HG03039 (cell line): ENCODE measurements around the gene TMC5.

Experiments used
- ATAC-seq: cut with Tn5 transposase; IDR thresholded peaks from one replicate; pipeline ENCODE4 v1.9.1; 2021; ENCODE audit warnings: mild to moderate bottlenecking, moderate library complexity; ENCODE audit not compliant: unreplicated experiment

TMC5 gene

DNA sequence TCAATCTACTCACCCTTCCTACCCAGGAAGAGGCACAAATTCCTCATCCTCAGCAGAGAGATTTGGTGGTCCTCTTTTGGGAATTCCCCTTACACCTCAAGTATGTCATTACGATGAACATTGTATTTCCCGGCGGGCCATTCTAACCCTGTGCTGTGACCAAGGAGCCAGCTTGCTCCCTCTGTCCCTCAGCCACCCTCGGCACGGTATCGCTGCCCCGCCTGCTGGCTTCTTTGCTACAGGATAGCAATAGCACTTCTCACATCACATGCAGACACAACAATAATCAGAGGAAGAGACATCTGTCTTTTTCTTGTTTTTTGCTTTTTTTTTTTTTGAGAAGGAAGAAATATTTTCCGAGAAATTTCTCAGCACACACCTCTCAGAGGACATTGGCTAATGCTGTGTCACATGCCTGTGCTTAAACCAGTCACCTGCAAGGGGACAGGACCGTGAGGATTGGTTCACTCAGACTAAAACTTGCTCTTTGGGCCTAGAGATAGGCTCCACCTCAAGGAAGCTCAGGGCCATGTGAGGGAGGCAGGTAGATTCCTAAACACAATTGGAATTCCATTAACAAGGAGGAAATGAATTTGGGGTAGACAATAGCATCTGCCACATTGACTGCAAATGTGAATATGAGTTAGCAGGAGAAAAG lies 41.2 kb downstream of the TMC5 start:
- ATAC-seq, result no peak

DNA sequence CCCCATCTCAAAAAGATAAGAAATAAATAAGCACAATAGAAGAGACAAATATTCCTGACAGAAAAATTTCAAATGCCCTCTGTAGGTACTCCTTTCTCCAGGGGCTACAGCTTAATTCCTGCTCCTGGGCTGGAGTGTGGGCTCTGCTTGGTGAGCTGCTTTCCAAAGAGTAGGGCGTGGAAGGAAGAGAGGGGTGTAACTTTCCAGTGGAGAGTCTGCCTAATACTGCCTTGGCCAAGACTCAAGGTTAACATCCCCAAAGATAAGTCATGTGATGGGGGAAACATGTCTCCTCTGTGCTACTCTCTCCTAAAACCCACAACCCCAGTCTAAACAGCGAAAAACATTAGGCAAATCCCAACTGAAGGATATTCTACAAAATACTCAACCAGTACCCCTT lies 42.7 kb downstream of the TMC5 start:
- no peak for ATAC-seq

- ATAC-seq, result no peak
Observed at GRCh38 chr16:19463468-19464315, 46.0 kb downstream of the TMC5 start.

- no peak for ATAC-seq
Observed at GRCh38 chr16:19468300-19468699, 50.6 kb downstream of the TMC5 start.

GRCh38 chr16:19472482-19472881 lies 54.8 kb downstream of the TMC5 start:
- no peak for ATAC-seq

GRCh38 chr16:19474617-19475016 lies 56.9 kb downstream of the TMC5 start:
- ATAC-seq, result no peak

DNA sequence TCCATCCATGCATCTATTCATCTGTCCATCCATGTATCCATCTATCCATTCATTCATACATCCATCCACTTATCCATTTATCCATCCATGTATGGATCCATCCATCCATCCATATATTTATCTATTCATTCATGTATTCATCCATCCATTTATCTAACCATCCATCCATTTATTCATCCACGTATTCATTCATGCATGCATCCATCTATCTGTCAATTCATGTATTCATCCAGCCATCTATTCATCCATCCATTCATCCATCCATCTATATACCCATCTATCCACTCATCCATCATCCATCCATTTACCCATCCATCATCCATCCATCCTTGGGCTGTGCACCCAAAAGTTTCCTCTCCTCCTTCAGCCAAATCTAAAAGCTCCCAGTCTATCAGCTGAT lies 60.8 kb downstream of the TMC5 start:
- ATAC-seq, result no peak

DNA sequence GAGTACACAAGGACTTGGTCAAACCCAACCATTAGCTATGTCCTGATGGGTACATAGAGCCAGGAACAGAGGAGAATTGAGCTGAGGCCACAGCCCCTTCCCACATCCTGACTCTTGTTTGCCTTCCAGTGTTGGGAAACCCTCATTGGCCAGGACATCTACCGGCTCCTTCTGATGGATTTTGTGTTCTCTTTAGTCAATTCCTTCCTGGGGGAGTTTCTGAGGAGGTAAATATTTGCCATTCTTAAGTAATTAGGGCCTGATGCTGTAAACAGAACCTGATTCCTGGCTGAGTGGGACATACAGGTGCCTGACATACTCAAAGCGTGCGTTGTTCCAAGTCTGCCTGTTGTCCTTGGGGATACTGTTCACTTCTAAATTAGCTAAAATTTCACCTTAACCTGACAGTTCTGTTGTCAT lies 61.6 kb downstream of the TMC5 start:
- no peak for ATAC-seq

DNA sequence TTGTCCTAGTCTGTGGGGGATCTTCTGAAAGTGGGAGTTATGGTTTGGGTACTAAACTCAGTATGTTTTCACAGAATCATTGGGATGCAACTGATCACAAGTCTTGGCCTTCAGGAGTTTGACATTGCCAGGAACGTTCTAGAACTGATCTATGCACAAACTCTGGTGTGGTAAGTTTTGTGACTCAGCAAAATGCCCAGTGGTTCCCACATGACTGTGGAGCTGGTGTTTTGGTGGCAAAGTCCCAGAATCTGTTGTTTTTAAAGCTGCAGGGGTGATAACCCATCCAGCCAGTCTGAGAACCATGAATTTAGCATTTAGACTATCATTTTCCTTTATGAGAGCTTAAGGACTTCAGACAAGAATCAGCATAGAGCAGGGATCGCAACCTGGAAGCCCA lies 63.6 kb downstream of the TMC5 start:
- no peak for ATAC-seq

GRCh38 chr16:19481769-19482168 lies 64.1 kb downstream of the TMC5 start:
- no peak for ATAC-seq

DNA sequence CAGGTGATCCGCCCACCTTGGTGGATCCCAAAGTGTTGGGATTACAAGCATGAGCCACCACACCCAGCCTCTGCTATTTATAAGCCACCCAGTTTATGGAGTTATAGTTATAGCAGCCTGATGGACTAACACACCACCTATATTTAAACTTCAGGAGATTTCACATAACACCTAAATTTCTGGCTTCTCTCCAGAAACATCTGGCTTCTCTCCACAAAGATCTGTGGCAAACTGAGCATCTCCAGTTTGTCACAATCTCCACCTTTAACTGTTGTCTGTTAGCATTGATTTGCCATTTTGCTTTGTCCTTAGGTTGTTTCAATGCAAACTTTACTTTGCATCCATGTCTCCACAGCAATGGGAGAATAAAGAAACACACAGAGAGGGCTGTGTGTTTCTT lies 64.6 kb downstream of the TMC5 start:
- no peak for ATAC-seq

- no peak for ATAC-seq
Observed at GRCh38 chr16:19484096-19484495, 66.4 kb downstream of the TMC5 start.

DNA sequence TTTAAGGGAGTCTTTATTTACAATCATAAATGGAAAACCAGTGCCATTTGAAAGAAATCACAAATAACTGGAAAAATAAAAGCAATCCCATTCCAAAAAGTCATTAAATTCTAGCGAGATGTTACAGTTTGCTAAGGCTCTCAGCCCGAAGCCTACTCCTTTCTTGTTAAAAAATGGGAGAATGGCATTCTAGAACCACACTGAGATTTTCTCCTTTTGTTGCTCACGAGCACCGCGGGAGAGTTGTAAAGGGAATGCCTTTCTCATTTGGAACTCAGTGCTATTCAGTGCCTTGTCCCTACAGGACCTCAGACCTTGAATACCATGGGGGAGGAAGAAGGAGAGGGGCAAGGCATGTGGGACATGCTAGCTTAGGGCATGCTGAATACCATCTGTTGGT lies 67.9 kb downstream of the TMC5 start:
- ATAC-seq, result no peak

DNA sequence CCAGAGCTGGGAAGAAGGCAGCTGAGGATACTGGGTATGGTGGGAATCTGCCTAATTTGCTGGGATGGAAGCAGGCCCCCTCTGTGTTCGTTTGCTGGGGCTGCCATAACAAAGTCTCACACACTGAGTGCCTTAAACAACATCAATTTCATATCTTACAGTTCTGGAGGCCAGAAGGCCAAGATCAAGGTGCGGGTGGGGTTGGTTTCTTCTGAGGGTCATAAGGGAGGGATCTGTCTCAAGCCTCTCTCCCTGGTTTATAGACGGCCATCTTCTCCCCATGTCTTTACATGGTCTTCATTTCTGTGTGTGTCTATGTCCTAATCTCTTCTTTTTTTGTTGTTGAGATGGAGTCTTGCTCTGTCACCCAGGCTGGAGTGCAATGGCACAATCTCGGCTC lies 68.4 kb downstream of the TMC5 start:
- ATAC-seq, result no peak

GRCh38 chr16:19486750-19487325 lies 69.2 kb downstream of the TMC5 start:
- no peak for ATAC-seq

DNA sequence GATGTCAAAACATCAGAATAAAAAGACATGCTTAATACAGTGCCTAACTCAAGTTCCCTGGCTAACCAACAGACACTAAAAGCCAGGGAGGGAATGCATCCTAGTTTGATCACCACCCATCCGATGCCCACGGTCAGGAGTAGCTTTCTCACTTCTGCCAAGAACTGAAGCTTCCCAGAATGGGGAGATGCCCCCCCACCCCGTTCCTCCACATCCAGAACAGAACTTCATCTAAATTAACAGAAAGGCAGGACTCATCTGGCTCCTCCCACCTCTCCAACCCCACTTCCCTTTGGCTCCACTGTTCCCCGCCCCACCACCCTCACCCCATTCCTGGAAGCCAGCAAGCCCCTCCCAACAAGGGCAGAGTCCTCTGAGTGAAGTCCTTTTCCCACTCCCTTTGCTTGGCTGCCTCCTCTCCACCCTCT lies 70.5 kb downstream of the TMC5 start:
- no peak for ATAC-seq

- ATAC-seq, result no peak
Observed at GRCh38 chr16:19490619-19491018, 72.9 kb downstream of the TMC5 start.

GRCh38 chr16:19497176-19497575 lies 79.5 kb downstream of the TMC5 start:
- ATAC-seq, result no peak

DNA sequence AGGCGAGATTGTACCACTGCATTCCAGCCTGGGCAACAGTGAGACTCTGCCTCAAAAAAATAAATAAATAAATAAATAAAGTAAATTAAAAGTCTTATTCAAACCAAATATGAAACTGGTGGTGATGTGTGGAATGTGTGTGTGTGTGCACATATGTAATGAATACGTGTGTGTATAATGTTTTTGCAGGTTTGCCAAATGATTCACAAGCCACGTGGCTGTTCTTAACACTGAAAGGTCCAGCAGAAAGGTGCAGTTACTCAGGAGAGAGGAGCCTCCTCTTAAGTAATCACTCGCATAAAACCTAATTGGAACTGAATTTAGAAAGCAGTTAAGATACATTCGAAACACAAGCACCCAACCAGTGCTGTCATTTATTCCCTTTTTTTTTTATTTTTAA lies 81.3 kb downstream of the TMC5 start:
- ATAC-seq, result no peak

DNA sequence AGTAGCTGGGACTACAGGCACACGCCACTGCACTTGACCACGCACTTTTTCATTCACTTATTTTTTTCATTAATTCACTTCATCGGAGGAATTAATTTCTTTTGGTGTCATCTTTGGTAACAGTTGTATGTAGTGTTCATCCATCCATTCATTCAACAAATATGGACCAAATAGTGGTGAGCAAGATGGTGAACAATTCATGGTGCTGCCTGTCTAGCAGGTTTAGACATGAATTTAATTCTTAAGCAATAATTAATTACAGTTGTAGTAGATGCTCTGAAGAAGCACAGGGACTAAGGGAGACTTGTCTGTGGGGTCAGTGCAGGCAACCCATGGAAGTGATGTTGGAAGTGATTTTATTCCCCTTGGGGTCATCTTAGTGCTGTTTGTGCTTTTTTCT lies 81.8 kb downstream of the TMC5 start:
- no peak for ATAC-seq

DNA sequence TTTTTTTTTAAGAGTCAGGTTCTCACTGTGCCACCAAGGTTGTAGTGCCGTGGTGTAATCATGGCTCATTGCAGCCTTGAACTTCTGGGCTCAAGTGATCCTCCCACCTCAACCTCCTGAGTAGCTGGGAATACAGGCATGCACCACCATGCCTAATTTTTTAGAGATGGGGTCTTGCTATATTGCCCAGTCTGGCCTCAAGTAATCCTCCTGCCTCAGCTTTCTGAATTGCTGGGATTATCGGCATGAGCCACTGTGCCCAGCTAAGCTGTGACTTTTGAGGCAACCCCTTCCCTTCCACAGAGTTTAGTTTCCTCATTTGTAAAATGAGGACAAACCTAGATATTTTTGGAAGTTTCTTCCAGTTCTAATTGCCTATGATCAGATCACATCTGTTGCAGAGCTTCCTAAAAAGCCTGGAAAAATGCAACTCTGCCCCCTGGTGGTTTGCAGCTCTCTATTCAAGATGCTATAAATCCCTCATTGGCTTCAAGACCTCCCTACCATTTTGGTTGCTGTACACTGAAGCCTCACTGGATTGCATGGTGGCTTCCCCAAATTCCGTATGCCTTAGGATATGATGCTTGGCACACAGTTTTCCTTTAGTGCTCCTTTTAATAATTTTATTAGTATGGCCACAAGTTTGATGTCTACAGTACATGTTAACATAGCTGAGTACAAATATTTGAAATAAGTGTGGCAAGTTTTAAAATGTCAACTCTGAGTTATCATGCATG lies 84.9 kb downstream of the TMC5 start:
- ATAC-seq, result no peak
